Measurements from ENCODE around the gene FRAT2. TPM values are rescaled to one million over a fixed set of nuclear protein-coding genes. Genes with fewer than 3 reads are reported as not detected.
"Not testable (repeated sequence)": the region's sequence is repeated elsewhere in the genome, so short reads cannot be mapped to it uniquely, and the experiment has no call there.

FRAT2 gene
- total RNA-seq, 1 donor from 2014 or later = 8.4 TPM

DNA sequence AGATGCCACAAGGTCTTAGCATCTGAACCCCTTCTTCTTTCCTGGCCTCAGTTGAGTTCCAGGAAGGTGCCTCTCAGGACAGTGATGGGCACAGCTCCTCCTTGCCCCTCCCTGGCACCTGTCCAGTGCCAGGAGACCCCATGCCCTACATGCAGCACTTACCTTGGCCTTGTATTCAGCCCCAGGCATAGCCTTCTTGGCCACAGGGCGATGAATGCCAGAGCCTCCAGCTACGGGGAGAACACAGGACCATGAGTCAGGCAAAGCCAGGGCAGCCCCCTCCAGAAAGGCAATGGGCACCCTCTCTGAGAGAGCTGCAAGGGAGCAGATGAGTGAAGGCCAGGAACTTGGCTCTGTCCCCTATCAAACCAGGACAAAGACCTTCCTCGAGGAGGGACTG lies 24.3 kb upstream of the FRAT2 start:
- intact Hi-C loops (cut with DNase I) = no loop called here
- DNase-seq = no peak
- no peak for ATAC-seq (ENCODE audit: poor library complexity)

DNA sequence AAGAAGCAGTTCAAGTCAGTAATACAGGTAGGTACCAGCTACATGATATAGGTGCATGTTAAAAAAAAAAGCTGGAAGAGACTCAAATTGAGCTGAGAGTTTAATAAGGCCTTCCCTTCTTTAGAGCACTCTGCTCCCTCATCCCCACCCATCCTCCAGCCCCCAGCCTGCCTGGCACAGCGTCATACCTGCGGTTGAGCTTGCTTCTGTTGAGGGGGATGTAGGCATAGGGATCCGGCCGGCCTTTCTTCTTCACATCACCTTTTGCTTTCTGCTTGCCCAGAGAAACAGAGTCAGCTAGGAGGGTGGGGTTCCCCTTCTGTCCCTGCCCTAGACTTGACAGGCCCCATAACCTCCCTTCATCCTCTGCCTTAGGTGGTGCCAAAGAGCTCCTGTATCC lies 23.8 kb upstream of the FRAT2 start:
- intact Hi-C loops (cut with DNase I) = no loop called here
- no peak for DNase-seq
- no peak for ATAC-seq (ENCODE audit: poor library complexity)

DNA sequence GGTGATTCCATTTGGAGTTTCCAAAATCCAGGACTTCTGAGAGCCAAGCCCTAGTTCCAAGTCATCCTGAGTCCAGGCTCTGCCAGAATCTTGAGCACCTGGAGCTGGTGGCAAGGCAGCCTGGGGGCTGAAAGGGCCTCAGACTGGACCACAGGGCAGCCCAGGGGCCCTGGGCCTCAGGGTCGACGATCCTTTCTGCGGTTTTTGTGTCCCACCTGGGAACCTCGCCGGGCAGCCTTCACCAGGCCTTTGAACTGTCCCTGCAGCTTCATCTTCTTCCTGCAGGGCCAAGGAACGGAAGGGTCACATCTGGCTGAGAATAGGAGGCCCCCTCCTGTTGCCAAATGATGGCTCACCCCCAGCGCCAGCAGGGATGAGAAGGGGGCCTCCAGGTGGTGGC lies 22.4 kb upstream of the FRAT2 start:
- DNase-seq (no peak), ATAC-seq (ENCODE audit: poor library complexity) (no peak)
- intact Hi-C loops (cut with DNase I) = no loop called here

DNA sequence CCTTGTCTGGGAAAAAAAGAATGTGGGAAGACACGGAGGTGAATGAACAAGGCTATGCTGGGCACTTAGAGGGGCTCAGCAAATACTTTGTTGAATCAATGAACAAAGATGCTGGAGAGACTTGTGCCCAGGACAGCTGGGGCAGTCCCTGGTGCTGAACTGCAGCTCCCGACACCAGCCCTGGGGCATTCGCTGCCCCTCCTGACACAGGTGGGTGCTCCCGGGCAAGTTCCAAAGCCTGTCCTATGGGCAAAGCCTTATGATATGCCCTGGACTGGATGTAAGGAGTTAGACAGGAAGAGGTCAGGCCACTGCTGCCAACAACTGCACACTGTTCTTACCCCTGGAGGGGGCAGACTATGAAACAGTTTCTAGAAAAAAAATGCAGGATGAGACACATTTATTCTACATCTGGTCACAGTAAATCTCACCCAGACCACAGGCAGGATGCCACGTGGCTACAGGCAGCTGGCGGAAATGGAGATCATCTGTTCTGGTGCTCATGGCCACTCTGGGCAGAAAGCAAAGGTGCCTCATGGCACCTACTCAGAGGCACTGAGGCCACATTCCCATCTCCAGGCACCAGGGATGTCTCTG lies 21.9 kb upstream of the FRAT2 start:
- no peak for DNase-seq
- no peak for ATAC-seq (ENCODE audit: poor library complexity)
- intact Hi-C loops (cut with DNase I) = no loop called here

DNA sequence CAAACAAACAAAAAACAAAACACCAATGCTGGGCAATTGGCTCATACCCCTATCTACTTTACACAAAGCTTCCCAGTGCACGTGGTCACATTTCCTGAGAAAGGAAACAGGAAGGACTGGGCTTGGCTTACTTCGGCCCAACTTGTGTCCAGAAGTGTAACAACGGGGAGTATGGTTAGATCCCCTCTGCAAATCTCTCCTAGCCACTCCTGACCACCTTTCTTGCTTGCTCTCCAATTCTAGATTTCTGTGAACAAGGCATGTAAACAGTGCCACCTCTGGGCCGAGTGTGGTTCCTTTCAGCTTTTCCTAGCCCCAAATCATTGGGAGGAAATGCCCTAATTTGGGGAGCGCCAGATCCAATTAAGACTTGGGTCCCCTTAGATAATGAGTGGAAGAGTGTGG lies 21.0 kb upstream of the FRAT2 start:
- intact Hi-C loops (cut with DNase I) = no loop called here
- peak; percentile 51 for ATAC-seq (ENCODE audit: poor library complexity)
- DNase-seq = no peak

DNA sequence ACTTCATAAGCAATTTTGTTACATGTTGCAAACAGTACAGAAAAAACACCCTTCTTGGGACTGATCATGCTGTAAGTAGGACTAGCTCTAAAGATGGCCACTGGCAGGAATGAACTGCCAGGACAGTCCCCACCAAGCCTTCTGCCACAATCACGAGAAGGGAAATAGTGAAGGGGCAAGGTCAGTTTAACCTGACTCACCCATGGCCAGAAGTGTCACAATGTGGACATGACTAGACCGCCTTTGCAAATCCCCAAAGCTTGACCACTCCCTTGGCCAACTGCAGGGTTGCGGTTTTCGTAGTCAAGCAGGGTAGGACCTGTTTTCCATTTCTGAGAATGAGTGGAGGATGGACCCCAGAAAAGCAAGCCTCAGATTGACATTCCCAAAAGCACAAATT lies 19.4 kb upstream of the FRAT2 start:
- DNase-seq (no peak), ATAC-seq (ENCODE audit: poor library complexity) (peak; percentile 11)
- intact Hi-C loops (cut with DNase I) = no loop called here

DNA sequence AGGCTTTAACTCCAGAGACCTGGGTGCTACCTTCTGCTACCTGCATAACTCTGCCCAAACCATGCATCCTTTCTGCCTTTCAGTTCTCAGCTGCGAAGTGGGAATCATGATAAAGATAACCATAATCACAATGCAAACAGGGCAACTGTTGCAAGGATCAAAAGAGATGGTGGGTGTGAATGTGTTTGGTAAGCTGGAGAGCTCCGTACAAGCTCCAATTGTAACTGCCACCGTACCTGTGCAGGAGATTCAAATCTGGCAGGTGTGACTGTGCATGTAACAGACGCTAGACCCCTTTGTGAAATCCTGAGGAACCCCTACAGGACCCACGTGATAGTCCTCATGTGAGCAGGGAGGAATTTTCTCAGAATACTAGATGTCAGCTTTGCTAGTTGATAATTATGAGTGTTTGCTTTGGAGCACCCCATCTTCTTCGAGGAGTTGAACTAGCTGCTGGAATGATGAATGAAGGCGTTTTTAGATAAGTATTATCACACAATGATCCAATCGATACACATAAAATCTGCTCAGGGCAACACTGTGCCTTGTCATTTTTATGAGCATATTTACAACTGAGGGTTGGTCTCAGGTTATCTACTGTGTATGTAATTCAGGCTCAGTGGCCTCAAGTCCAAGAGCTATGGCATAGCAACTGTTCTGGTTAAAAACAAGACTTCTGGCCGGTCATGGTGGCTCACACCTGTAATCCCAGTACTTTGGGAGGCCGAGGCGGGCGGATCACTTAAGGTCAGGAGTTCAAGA lies 15.4 kb upstream of the FRAT2 start:
- no peak for ATAC-seq (ENCODE audit: poor library complexity)
- no peak for DNase-seq
- intact Hi-C loops (cut with DNase I) = no loop called here

DNA sequence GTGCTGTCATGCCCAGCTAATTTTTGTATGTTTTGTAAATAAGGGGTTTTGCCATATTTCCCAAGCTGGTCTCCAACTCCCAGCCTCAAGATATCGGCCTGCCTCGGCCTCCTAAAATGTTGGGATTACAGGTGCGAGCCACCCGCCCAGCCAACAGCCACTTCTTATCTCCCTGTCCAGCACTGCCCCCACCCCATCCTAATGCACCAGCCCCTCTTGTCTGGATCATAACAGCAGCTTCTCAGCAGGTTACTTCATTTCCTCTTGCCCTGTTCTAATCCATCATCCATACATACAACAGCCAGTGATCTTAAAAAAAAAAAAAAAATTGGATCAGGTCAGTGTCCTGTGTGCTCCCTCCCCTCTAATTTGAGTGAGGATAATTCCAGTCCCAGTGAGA lies 12.8 kb upstream of the FRAT2 start:
- intact Hi-C loops (cut with DNase I) = no loop called here
- DNase-seq = no peak
- ATAC-seq (ENCODE audit: poor library complexity) = no peak

DNA sequence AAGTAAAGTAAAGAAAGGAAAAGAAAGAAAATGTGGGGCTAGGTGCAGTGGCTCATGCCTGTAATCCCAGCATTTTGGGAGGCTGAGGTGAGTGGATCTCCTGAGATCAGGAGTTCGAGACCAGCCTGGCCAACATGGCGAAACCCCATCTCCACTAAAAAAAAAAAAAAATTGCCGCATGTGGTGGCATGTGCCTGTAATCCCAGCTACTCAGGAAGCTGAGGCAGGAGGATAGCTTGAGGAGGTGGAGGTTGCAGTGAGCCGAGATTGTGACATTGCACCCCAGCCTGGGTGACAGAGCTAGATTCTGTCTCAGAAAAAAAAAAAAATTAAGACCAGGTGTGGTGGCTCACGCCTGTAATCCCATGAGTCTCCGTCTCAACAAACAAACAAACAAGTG lies 9.1 kb upstream of the FRAT2 start:
- intact Hi-C loops (cut with DNase I); ATAC-seq (ENCODE audit: poor library complexity); DNase-seq: not testable (repeated sequence)

DNA sequence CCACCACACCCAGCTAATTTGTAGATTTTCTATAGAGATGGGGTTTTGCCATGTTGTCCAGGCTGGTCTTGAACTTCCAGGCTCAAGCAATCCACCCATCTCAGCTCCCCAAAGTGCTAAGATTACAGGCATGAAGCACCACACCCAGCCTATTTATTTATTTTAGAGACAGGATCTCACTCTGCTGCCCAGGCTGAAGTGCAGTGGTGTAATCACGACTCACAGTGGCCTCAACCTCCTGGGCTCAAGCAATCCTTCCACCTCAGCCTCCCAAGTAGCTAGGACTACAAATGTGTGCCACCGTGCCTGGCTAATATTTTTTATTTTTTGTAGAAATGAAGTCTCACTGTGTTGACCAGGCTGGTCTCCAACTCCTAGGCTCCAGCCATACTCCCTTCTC lies 6.9 kb upstream of the FRAT2 start:
- intact Hi-C loops (cut with DNase I) = no loop called here
- ATAC-seq (ENCODE audit: poor library complexity) (no peak), DNase-seq (no peak)

DNA sequence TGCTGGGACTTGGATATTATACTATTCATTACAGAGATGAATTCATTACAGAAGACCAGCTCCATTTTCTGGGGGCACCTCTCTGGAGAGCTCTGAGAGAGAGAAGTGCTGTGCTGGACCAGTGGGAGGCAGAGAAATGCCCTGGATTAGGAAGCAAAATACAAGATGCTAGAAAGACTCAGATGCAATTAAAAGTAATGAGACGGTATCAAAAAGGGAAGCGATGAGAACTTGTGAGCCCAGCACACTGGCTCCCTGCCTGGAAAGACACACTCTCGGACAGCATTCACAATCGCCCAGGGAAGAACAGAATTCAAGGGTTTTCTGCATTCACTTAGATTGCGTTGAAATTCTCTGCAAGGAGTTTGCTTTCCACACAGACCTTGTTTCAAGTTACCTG lies 3.5 kb upstream of the FRAT2 start:
- DNase-seq = no peak
- intact Hi-C loops (cut with DNase I) = no loop called here
- ATAC-seq (ENCODE audit: poor library complexity) = no peak

DNA sequence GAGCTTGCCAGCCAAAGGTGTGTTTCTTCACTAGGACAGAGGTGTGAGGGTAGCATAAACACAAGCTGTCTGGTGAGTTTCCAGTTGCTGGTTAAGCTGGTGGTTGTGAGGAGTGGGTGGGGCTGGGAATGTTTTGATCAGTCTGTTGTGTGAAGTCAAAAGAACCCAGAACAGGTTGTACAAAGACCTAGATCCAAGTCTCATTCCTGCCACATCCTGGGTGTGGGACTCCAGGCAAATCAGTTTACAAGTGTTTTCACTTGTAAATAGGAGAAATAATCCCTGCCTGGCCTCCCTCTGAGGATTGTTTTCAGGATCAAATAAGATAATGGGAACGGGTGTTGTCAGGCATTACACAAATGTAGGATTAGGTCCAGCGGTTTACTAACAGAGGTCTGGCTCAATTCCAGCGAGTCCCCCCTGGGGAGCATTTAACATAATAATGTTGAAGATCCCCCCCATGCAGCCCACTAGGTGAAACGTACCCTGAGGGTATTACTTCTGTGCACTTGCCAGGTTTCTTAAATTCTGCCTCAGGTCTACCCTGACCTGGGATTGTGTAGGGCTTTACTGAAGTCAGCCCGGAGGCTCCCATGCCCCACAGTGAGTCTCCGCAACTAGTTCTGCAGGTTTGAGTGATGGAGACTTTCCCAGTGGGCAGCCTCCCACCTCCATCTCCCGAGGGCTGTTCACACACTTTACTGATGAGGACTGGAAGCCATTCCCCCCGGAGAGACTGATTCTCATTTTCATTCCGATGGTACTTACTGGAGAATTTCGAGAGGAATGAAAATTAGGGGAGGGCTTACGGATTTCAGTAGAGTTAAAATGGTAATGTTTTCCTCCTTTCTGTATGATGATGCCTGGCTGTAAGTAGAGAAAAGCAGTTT lies 2.7 kb upstream of the FRAT2 start:
- ATAC-seq (ENCODE audit: poor library complexity) = no peak
- DNase-seq = no peak
- intact Hi-C loops (cut with DNase I) = no loop called here

DNA sequence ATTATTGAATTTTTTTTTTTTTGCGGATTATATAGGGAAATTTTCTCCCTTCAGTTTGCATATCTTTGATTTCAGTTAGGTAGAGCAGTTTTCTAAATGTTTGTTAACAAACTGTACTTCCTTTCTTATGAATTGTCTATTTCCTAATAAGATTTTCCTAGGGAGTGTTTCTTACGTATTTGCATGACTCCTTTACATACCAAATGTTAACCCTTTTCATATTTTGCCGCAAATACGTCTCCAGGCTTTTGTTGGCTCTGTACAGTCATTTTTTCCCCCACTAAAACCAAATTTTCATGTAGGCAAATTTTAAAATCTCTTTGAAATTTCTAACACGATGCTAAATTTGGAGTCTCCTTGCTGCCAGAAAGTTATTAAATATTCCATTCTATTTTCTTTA lies 1.9 kb upstream of the FRAT2 start:
- intact Hi-C loops (cut with DNase I) = no loop called here
- DNase-seq (no peak), ATAC-seq (ENCODE audit: poor library complexity) (no peak)

DNA sequence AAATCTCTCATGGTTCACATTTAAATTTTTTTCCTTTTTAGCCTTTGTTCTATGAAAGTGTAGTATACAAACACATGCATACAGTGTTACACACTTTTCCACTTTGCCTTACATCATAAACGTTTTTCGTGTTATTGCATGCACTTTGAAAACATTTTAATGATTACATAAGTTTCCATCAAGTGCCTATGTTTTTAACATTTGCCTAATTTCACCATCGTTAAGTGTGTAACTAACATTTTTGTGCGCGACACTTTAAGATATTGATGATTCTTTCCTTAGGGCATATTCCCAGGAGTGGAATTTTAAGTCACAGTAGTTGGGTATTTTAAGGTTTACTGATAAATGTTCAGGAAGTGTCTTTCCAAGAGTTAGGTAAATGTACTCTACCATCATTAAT lies 1.5 kb upstream of the FRAT2 start:
- DNase-seq = no peak
- no peak for ATAC-seq (ENCODE audit: poor library complexity)
- intact Hi-C loops (cut with DNase I) = no loop called here

DNA sequence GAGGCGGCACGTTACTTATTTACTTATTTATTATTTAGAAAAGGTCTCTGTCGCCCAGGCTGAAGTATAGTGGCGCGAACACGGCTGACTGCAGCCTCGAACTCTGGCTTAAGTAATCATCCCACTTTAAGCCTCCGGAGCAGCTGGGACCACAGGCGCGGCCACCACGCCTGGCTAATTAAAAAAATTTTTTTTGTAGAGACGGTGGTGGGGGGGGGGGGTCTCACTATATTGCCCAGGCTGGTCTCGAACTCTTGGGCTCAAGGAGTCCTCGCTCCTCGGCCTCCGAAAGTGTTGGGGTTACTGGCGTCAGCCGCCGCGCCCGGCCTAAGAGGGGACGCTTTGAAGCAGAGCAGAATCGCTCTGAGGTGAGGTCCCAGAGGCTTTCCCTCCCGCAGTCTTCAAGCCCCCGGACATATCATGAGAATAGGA lies 675 bp upstream of the FRAT2 start:
- ATAC-seq (ENCODE audit: poor library complexity) (no peak), DNase-seq (no peak)
- intact Hi-C loops (cut with DNase I) = no loop called here

DNA sequence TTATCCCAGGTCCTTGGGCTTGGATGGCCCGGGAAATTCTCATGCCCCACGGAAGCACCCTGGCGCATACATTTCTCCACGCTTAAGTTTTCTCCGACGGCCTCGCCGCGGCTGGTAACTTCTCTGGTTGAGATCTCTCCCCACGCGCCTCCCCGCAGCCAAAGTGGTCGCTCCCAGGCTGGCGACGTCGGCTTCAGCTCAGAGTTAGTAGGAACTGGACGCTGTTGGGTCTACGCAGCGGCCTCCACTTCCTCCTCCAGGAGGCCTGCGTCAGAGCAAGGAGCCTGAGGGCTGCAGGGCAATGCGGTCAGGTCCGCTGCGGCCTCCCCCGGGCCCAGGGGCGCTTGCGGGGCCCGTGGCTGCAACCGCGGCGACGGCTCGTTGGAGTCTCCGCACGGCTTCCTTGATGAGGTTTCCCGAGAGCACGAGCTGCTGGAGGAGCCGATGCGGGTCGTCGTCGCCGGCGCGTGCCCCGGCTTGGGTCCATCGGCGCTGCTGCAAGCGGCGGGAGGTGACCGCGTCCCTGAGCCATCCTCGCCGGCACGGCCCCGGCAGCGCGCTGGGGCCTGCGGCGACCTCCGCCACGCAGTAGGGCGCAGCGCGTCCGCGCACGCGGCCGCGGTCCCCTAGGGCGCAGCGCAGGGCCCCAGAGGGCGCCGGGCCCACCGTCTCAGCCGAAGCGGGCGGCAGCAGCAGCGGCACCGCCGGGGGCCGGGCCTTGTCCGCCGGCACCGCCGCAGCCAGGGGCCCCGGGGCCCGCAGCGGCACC lies 744 bp downstream of the FRAT2 start:
- peak; percentile 4 for ATAC-seq (ENCODE audit: poor library complexity)
- intact Hi-C loops (cut with DNase I) = no loop called here

DNA sequence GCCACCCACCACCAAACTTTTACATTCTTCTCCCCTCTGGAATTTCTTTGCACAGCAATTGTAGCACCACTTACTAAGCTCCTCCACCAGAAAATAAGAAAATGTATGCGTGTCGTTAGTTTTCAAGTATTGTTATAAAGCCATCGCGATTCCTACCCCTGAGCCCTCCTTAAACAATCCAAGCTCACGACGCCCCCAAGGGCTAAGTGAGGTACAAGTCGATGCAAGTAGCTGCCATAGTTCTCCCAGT lies 1.3 kb downstream of the FRAT2 start:
- DNase-seq = no peak
- intact Hi-C loops (cut with DNase I) = no loop called here
- no peak for ATAC-seq (ENCODE audit: poor library complexity)

More for the DNA sequence above, 744 bp downstream of the FRAT2 start:
- DNase-seq = peak; percentile 82

DNA sequence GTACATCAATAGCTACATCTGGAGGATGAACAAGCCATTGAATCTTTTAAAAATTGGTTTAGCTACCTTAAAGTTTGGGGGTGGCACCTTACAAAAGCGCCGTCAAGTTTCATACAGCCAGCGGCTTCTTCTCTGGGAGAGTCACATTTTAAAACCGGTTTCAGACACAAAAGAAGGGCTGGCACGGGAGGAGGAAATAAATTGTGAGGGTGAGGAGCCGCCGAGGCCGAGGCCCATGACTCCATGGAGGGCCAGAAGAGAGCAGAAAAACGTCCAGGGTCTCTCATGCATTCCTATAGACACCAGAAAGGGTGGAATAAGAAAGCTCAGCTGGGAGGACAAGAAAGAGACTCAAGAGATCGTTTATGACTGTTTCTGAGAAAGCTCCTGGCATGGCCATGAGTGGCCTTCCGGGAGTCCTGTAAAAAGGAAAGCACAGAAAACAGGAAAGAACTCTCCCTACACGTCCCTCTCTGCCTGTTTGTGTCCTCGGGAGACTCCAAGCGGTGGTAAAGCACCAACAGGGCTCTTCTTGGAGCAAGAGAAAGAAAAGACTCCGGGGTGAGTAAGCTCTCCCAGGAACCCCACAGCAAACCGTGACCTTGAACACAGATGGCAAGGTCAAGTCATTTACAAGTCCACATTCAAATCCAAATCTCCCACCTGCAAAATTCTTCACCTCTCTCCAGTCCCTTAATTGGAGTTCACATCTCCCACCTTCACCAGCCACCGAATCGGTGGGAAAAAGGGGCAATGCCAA lies 1.8 kb downstream of the FRAT2 start:
- DNase-seq = no peak
- intact Hi-C loops (cut with DNase I) = no loop called here
- peak; percentile 37 for ATAC-seq (ENCODE audit: poor library complexity)
